Psoas muscle (tissue), 8 donors: ENCODE measurements around the gene GDNF. TPM values are rescaled to one million over a fixed set of nuclear protein-coding genes. Genes with fewer than 3 reads are reported as not detected.

ENCODE experiments used
- ATAC-seq, 4 donors: fragments of 200-7000 bp; cut with Tn5 transposase; one replicate each; pipeline ENCODE4 v1.9.1; 2020; ENCODE audit warnings: moderate library complexity in 3 of 4, mild to moderate bottlenecking in 2 of 4
- DNase-seq, 2 donors: peaks; one replicate each; pipeline ENCODE4 v3.0.0-alpha.2; 2020
- H3K27ac ChIP-seq: fragments of 200-600 bp; one replicate; pipeline ENCODE4 v1.8.0; 2022
- H3K27me3 ChIP-seq, 3 donors: fragments of 200-600 bp in 1 of 3; one replicate each; pipeline versions ENCODE4 v1.6.1 to v1.8.0; 2013 to 2022; ENCODE audit warnings: low read length in 2 of 3, mild to moderate bottlenecking in 2 of 3, moderate library complexity in 1 of 3; ENCODE audit not compliant: insufficient read depth in 3 of 3
- H3K36me3 ChIP-seq, 2 donors: fragments of 200-600 bp in 1 of 2; one replicate each; pipeline versions ENCODE4 v1.6.1 to v1.8.0; 2013 to 2022; ENCODE audit warnings: low read depth in 1 of 2, mild to moderate bottlenecking in 1 of 2, moderate library complexity in 1 of 2; ENCODE audit not compliant: insufficient read depth in 1 of 2
- H3K4me1 ChIP-seq: fragments of 200-600 bp; one replicate; pipeline ENCODE4 v1.8.0; 2022
- H3K4me3 ChIP-seq: fragments of 200-600 bp; one replicate; pipeline ENCODE4 v1.8.0; 2022; ENCODE audit warnings: mild to moderate bottlenecking
- H3K9me3 ChIP-seq: fragments of 200-600 bp; one replicate; pipeline ENCODE4 v1.8.0; 2022
- WGBS, 3 donors: extraction: QIAGEN DNeasy Blood & Tissue Kit; methylation state at CpG; one replicate each; pipeline versions ENCODE4 v1.1.6 to v1.1.7; 2013; 5-methylcytosine and 5-hydroxymethylcytosine counted together
- intact Hi-C, 2 donors: fragments of 100-400 bp; cut with DNase I; formaldehyde crosslinking; loops; one replicate each; pipeline versions ENCODE4 v1.11.0 to v1.14.2; 2022
- polyA plus RNA-seq, 3 donors: library from polyadenylated mRNA; stranded (reverse); fragments of 200-250 nt; gene quantifications; one replicate each; pipeline ENCODE4 v1.2.3, GENCODE V29; 2013
- total RNA-seq, 4 donors: library from RNA; stranded (reverse); fragmentation: NEBNext Ultra II Directional in 2 of 4; extraction: Animal tissue kit (Norgen Biotek cat#: 25700) in 2 of 4; gene quantifications; one replicate each; pipeline versions ENCODE4 v1.2.1 to v1.2.4, GENCODE V29; 2021 to 2023
- TF ChIP-seq, protein P1 (sequence below): fragments of 200-600 bp; IDR thresholded peaks from one replicate; pipeline ENCODE4 v1.8.0; 2022; ENCODE audit warnings: antibody characterized with exemption
- donor health status: healthy with polysubstance abuse.
- donor health status: DM: no; HTN: no; CAD: no; lungs with moderate emphysema.
- donor health status: Bipolar disorder and iron deficiency.
- donor health status: healthy.
- donor health status: DM: yes; HTN: yes; CAD: no.
- donor health status: DM: no; HTN: no; CAD: no.
- donor health status: DM: no; HTN: no; CAD: no.
- donor health status: DM: yes; HTN: yes; CAD: no.

GDNF gene
- total and polyA plus RNA-seq, 7 donors: 0.43 to 155 (median 14.5) TPM

GRCh38 chr5:37807015-37807414 is 32.8 kb downstream of the GDNF start:
- DNase-seq (no peak), ATAC-seq (no peak)
- no peak overlapping the region for H3K27ac ChIP-seq
- TF ChIP-seq, protein P1, sequence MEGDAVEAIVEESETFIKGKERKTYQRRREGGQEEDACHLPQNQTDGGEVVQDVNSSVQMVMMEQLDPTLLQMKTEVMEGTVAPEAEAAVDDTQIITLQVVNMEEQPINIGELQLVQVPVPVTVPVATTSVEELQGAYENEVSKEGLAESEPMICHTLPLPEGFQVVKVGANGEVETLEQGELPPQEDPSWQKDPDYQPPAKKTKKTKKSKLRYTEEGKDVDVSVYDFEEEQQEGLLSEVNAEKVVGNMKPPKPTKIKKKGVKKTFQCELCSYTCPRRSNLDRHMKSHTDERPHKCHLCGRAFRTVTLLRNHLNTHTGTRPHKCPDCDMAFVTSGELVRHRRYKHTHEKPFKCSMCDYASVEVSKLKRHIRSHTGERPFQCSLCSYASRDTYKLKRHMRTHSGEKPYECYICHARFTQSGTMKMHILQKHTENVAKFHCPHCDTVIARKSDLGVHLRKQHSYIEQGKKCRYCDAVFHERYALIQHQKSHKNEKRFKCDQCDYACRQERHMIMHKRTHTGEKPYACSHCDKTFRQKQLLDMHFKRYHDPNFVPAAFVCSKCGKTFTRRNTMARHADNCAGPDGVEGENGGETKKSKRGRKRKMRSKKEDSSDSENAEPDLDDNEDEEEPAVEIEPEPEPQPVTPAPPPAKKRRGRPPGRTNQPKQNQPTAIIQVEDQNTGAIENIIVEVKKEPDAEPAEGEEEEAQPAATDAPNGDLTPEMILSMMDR: no peak
- intact Hi-C loops: no loop called here
- H3K9me3 ChIP-seq: no peaks in the 10 kb centered on the region
- no peaks in the 10 kb centered on the region for H3K27me3 ChIP-seq
- no peaks in the 10 kb centered on the region for H3K4me1 ChIP-seq
- WGBS, 3 donors: 93 to 100% (median 94%) methylated on average over 2 of the region's 2 CpGs
- no peaks in the 10 kb centered on the region for H3K36me3 ChIP-seq
- no peak overlapping the region for H3K4me3 ChIP-seq

- Histone ChIP-seq H3K36me3 (no peaks in the 10 kb centered on the region), H3K27ac (no peak overlapping the region), H3K27me3 (no peaks in the 10 kb centered on the region), H3K4me1 (no peaks in the 10 kb centered on the region), H3K4me3 (no peak overlapping the region), H3K9me3 (no peaks in the 10 kb centered on the region)
- ATAC-seq (no peak), DNase-seq (no peak)
- WGBS, 3 donors: 68 to 79% (median 74%) methylated on average over 8 of the region's 8 CpGs
- intact Hi-C loops: no loop called here
- TF ChIP-seq, protein P1: no peak
Measured at GRCh38 chr5:37806476-37806875, 33.4 kb downstream of the GDNF start.

GRCh38 chr5:37806016-37806415 is 33.8 kb downstream of the GDNF start:
- no peak overlapping the region for H3K27ac ChIP-seq
- H3K36me3 ChIP-seq: no peaks in the 10 kb centered on the region
- WGBS, 3 donors: 48 to 55% (median 49%) methylated on average over 12 of the region's 12 CpGs
- no peaks in the 10 kb centered on the region for H3K9me3 ChIP-seq
- DNase-seq (no peak), ATAC-seq (no peak)
- TF ChIP-seq, protein P1: no peak
- intact Hi-C loops: no loop called here
- H3K27me3 ChIP-seq: no peaks in the 10 kb centered on the region
- H3K4me3 ChIP-seq: no peak overlapping the region
- H3K4me1 ChIP-seq: no peaks in the 10 kb centered on the region

DNA sequence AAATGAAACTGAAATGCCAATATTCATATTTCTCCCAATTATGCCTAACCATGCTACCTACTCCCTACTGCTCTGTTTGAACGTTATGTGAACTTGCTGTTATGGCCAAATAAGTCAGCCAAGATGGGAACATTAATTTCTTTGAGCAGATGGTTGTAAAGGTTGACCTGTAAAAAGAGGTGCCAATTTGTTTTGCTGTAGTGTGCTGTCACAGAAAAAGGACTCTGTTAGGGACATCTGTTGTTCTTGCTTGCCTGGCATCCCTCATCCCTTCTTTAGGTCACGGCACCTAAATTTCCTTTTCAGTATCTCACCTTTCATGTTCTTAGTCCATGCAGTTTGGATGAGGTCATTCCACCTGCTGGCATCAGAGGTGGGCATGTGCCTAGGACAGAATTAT is 35.4 kb downstream of the GDNF start:
- DNase-seq (no peak), ATAC-seq (no peak)
- no peaks in the 10 kb centered on the region for H3K9me3 ChIP-seq
- intact Hi-C loops: no loop called here
- H3K4me1 ChIP-seq: no peaks in the 10 kb centered on the region
- H3K27me3 ChIP-seq: no peaks in the 10 kb centered on the region
- no peak overlapping the region for H3K4me3 ChIP-seq
- TF ChIP-seq, protein P1: no peak
- 48 to 77% (median 54%) methylated on average over 2 of the region's 2 CpGs for WGBS, 3 donors
- H3K27ac ChIP-seq: no peak overlapping the region
- H3K36me3 ChIP-seq: no peaks in the 10 kb centered on the region

DNA sequence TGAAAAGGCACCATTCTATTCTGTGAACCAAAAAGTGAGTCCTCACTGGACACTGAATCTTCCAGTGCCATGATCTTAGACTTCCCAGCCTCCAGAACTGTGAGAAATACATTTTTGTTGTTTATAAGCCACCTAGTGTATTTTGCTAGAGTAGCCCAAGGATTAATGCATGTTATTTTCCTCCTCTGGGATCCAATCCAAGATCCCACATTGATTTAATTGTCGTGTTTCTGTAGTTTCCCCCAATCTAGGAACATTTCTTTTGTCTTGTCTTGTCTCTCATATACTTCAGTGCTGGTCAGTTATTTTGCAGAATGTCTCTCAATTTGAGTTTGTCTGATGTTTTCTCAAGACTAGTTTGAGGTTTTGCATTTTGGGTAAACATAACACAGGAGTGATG is 36.4 kb downstream of the GDNF start:
- DNase-seq: no peak
- WGBS, 3 donors: 22 to 34% (median 28%) methylated on average over 1 of the region's 1 CpG
- H3K27ac ChIP-seq: no peak overlapping the region
- no peaks in the 10 kb centered on the region for H3K9me3 ChIP-seq
- TF ChIP-seq, protein P1: no peak
- no peaks in the 10 kb centered on the region for H3K36me3 ChIP-seq
- no peaks in the 10 kb centered on the region for H3K4me1 ChIP-seq
- no peaks in the 10 kb centered on the region for H3K27me3 ChIP-seq
- no peak for ATAC-seq
- H3K4me3 ChIP-seq: no peak overlapping the region
- intact Hi-C loops: no loop called here
